MCF 10A (cell line): Measurements from ENCODE around the gene TBKBP1. TPM values are rescaled to one million over a fixed set of nuclear protein-coding genes. Genes with fewer than 3 reads are reported as not detected.

Source experiments
- BruUV-seq: library from RNA; stranded (reverse); fragments of 400-500 nt; replicated peaks from 2 replicates; lab custom pipeline; 2021; lab: Mats Ljungman, UMichigan
- CTCF ChIA-PET: fragments of 300-600 bp; sonication (Branson Sonifier 250); formaldehyde crosslinking; extraction: SDS; loops from one replicate; lab custom pipeline; 2021; ENCODE audit warnings: antibody characterized with exemption, inconsistent platforms; lab: Yijun Ruan, JAX
- POLR2A ChIA-PET: fragments of 300-600, 350-650 bp; sonication (Branson Sonifier 250); formaldehyde crosslinking; extraction: SDS; loops from one replicate; lab custom pipeline; 2020; ENCODE audit warnings: antibody characterized with exemption, inconsistent platforms; lab: Yijun Ruan, JAX
- DNase-seq: peaks from one replicate; pipeline ENCODE4 v3.0.0-alpha.2; 2018; ENCODE audit not compliant: unreplicated experiment
- H3K27ac Mint-ChIP-seq: one replicate; pipeline ENCODE4 v1.8.0; 2022; ENCODE audit warnings: mild to moderate bottlenecking, low read depth, mixed read lengths; ENCODE audit not compliant: unreplicated experiment
- H3K27me3 Mint-ChIP-seq: one replicate; pipeline ENCODE4 v1.8.0; 2022; ENCODE audit warnings: mixed read lengths; ENCODE audit not compliant: insufficient read depth, unreplicated experiment
- H3K36me3 Mint-ChIP-seq: one replicate; pipeline ENCODE4 v1.8.0; 2022; ENCODE audit warnings: mild to moderate bottlenecking, moderate library complexity, mixed read lengths; ENCODE audit not compliant: insufficient read depth, unreplicated experiment
- H3K4me1 Mint-ChIP-seq: one replicate; pipeline ENCODE4 v1.8.0; 2022; ENCODE audit warnings: mixed read lengths; ENCODE audit not compliant: insufficient read depth, unreplicated experiment
- H3K4me3 Mint-ChIP-seq: one replicate; pipeline ENCODE4 v1.8.0; 2022; ENCODE audit warnings: mild to moderate bottlenecking, moderate library complexity, mixed read lengths; ENCODE audit not compliant: unreplicated experiment
- H3K9me3 Mint-ChIP-seq: one replicate; pipeline ENCODE4 v1.8.0; 2022; ENCODE audit warnings: mixed read lengths; ENCODE audit not compliant: unreplicated experiment
- intact Hi-C: fragments of 100-400 bp; cut with micrococcal nuclease; formaldehyde crosslinking; loops from 2 replicates; pipeline ENCODE4 v1.14.1; 2022
- total RNA-seq: library from RNA; stranded (reverse); gene quantifications from 2 replicates; pipeline ENCODE4 v1.2.3, GENCODE V29; 2022
- TF ChIP-seq, protein P1 (sequence below): fragments of 200-600 bp; IDR thresholded peaks from one replicate; pipeline ENCODE4 v1.8.0; 2022; ENCODE audit warnings: antibody characterized with exemption, mild to moderate bottlenecking; ENCODE audit not compliant: unreplicated experiment

The TBKBP1 gene
- total RNA-seq, 1 experiment from 2014 or later = 0.40 TPM

DNA sequence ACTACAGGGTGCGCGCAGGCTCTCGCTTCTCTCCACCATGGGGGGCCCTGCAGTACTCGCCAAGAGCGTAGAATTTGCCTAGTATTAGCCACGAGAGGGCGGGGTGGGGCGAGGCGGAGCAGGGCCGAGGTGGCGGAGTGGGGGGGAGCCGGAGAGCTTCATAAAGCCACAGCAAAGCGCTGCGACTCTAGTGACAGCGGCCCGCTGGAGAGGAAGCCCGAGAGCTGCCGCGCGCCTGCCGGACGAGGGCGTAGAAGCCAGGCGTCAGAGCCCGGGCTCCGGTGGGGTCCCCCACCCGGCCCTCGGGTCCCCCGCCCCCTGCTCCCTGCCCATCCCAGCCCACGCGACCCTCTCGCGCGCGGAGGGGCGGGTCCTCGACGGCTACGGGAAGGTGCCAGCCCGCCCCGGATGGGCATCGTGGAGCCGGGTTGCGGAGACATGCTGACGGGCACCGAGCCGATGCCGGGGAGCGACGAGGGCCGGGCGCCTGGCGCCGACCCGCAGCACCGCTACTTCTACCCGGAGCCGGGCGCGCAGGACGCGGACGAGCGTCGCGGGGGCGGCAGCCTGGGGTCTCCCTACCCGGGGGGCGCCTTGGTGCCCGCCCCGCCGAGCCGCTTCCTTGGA lies 39.2 kb downstream of the TBKBP1 start, which contains the start of gene TBX21:
TSS of gene TBX21 (plus strand) at position 190 of the 627 bp plus-strand sequence. CDS start at position 409, 219 bp downstream.
- no peak within 1 kb of the TSS for H3K4me3 Mint-ChIP-seq
- TF ChIP-seq, protein P1, sequence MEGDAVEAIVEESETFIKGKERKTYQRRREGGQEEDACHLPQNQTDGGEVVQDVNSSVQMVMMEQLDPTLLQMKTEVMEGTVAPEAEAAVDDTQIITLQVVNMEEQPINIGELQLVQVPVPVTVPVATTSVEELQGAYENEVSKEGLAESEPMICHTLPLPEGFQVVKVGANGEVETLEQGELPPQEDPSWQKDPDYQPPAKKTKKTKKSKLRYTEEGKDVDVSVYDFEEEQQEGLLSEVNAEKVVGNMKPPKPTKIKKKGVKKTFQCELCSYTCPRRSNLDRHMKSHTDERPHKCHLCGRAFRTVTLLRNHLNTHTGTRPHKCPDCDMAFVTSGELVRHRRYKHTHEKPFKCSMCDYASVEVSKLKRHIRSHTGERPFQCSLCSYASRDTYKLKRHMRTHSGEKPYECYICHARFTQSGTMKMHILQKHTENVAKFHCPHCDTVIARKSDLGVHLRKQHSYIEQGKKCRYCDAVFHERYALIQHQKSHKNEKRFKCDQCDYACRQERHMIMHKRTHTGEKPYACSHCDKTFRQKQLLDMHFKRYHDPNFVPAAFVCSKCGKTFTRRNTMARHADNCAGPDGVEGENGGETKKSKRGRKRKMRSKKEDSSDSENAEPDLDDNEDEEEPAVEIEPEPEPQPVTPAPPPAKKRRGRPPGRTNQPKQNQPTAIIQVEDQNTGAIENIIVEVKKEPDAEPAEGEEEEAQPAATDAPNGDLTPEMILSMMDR = no peak
- no peaks in the 10 kb centered on the region for H3K4me1 Mint-ChIP-seq
- POLR2A ChIA-PET = interaction anchor here (0.6 kb wide), 1 partner anchor 424 kb away, joined by 3 read pairs; no protein-coding TSS in a partner anchor
- H3K9me3 Mint-ChIP-seq = no peaks in the 10 kb centered on the region
- CTCF ChIA-PET = interaction anchor here (0.6 to 0.9 kb wide), 3 partner anchors 49 to 234 kb away, joined by 3 read pairs; no protein-coding TSS in a partner anchor
- BruUV-seq = no TSS peak
- intact Hi-C loops = no loop called here
- no peaks in the 10 kb centered on the region for H3K36me3 Mint-ChIP-seq
- DNase-seq = no peak
- peaks cover 68% of the 10 kb centered on the region for H3K27me3 Mint-ChIP-seq
- no peak within 1 kb of the TSS for H3K27ac Mint-ChIP-seq

DNA sequence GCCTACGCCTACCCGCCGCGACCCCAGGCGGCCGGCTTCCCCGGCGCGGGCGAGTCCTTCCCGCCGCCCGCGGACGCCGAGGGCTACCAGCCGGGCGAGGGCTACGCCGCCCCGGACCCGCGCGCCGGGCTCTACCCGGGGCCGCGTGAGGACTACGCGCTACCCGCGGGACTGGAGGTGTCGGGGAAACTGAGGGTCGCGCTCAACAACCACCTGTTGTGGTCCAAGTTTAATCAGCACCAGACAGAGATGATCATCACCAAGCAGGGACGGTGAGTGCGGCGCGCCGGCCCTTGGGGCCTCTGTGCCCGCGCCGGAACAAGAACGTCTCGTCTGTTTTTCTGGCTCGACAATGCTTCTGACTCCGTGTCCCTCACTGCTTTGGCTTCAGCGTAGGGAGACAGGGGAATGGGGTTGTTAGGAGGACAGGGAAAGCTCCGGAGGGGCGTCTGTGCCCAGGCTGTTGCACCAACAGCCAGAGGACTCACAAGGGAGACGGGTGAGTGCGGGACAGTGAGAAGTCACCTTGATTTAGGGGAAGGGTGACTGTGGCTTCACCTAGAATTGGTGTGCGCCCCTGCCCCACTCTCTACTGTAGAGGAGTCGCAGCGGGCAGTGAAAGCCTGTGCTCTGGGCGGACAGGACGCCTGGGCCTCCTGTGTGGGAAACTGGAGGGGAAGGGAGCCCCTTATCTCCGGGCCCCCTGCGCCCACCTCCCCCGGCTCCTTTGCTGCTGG lies 39.9 kb downstream of the TBKBP1 start:
- POLR2A ChIA-PET = no interaction called here
- no peaks in the 10 kb centered on the region for H3K9me3 Mint-ChIP-seq
- CTCF ChIA-PET = interaction anchor here (0.6 to 0.7 kb wide), 2 partner anchors 25 to 884 kb away, joined by 3 read pairs; no protein-coding TSS in a partner anchor
- no TSS peak for BruUV-seq
- no peaks in the 10 kb centered on the region for H3K4me1 Mint-ChIP-seq
- intact Hi-C loops = no loop called here
- H3K4me3 Mint-ChIP-seq = no peak overlapping the region
- H3K36me3 Mint-ChIP-seq = no peaks in the 10 kb centered on the region
- H3K27ac Mint-ChIP-seq = no peak overlapping the region
- DNase-seq = no peak
- peaks cover 61% of the 10 kb centered on the region for H3K27me3 Mint-ChIP-seq
- TF ChIP-seq, protein P1 = no peak

DNA sequence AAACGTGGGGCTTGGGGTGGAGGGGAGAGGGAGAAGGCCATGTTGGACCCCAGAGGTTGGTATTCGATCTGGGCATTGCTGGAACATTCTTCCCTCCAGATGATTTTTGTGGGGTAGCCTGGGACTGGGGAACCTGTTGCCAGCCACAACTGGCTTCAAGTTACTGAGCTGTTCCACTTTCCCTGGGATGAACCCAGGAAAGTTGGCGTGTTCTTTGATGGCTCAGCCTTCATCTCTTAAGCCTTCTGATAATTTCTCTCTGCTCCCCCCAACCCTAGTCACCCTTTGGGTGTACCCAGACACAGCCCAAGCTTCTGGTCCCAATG lies 41.1 kb downstream of the TBKBP1 start:
- intact Hi-C loops = no loop called here
- ChIA-PET CTCF (interaction anchor here (0.7 kb wide), 1 partner anchor 67 kb away, joined by 5 read pairs; no protein-coding TSS in a partner anchor), POLR2A (no interaction called here)
- H3K4me1 Mint-ChIP-seq = no peaks in the 10 kb centered on the region
- H3K4me3 Mint-ChIP-seq = no peak overlapping the region
- no TSS peak for BruUV-seq
- TF ChIP-seq, protein P1 = no peak
- DNase-seq = no peak
- no peaks in the 10 kb centered on the region for H3K36me3 Mint-ChIP-seq
- peaks cover 49% of the 10 kb centered on the region for H3K27me3 Mint-ChIP-seq
- H3K27ac Mint-ChIP-seq = no peak overlapping the region
- no peaks in the 10 kb centered on the region for H3K9me3 Mint-ChIP-seq

DNA sequence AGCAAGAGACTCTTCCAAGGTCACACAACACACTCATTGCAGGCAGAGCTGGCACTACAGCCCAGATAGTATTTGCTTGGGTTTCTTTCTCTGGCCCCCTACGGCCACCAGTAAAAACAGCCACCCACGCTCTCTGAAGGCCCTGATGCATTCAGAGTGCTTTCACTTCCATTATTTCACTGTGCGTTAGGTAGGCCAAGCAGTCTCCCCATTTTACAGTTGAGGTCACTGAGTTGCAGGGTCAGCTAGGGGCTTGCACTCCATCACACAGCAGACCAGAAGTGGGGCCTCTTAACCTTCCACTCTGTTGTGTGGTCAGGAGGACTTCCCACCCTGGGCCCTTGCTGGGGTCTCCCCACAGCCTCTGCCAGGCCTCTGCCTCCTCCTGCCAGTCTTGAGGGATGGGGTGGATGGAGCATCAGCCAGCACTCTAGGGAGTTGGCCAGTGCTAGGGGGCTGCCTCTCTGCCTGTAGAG lies 41.6 kb downstream of the TBKBP1 start:
- CTCF ChIA-PET = no interaction called here
- no peak overlapping the region for H3K27ac Mint-ChIP-seq
- H3K4me1 Mint-ChIP-seq = no peaks in the 10 kb centered on the region
- no peak for DNase-seq
- POLR2A ChIA-PET = no interaction called here
- H3K9me3 Mint-ChIP-seq = no peaks in the 10 kb centered on the region
- no TSS peak for BruUV-seq
- no peaks in the 10 kb centered on the region for H3K36me3 Mint-ChIP-seq
- intact Hi-C loops = no loop called here
- H3K27me3 Mint-ChIP-seq = peaks cover 46% of the 10 kb centered on the region
- no peak overlapping the region for H3K4me3 Mint-ChIP-seq
- TF ChIP-seq, protein P1 = no peak
